ENCODE measurements around the gene OGG1.

OGG1 gene

GRCh38 chr3:9784965-9785364 lies 35.2 kb downstream of the OGG1 start:
- Mint-ChIP-seq H3K36me3 (ENCODE audit: low read depth) (peaks cover 71% of the 10 kb centered on the region), H3K27ac (peak overlapping the region in 1 of 3 experiments; percentile 64), H3K4me3 (no peak overlapping the region), H3K27me3 (ENCODE audit: low read depth) (no peaks in the 10 kb centered on the region), H3K4me1 (peaks cover 4% of the 10 kb centered on the region), H3K9me3 (no peaks in the 10 kb centered on the region)
- TF ChIP-seq CTCF (IDR thresholded peaks at IDR 0.05; ENCODE audit: unreplicated experiment in 3 of 3): no peak

GRCh38 chr3:9785602-9786001 lies 35.9 kb downstream of the OGG1 start:
- Mint-ChIP-seq H3K27me3 (ENCODE audit: low read depth) (no peaks in the 10 kb centered on the region), H3K4me3 (no peak overlapping the region), H3K27ac (peak overlapping the region; percentile 3 to 65 (median 64)), H3K36me3 (ENCODE audit: low read depth) (peaks cover 72% of the 10 kb centered on the region), H3K9me3 (no peaks in the 10 kb centered on the region), H3K4me1 (peaks cover 5% of the 10 kb centered on the region)
- no peak for TF ChIP-seq CTCF (IDR thresholded peaks at IDR 0.05; ENCODE audit: unreplicated experiment in 3 of 3)

- Mint-ChIP-seq H3K27me3 (ENCODE audit: low read depth) (no peaks in the 10 kb centered on the region), H3K4me3 (no peak overlapping the region), H3K36me3 (ENCODE audit: low read depth) (peaks cover 65% of the 10 kb centered on the region), H3K27ac (peak overlapping the region in 2 of 3 experiments; percentile 48 to 49), H3K4me1 (peaks cover 8% of the 10 kb centered on the region), H3K9me3 (no peaks in the 10 kb centered on the region)
- no peak for TF ChIP-seq CTCF (IDR thresholded peaks at IDR 0.05; ENCODE audit: unreplicated experiment in 3 of 3)
These were observed 36.5 kb downstream of the OGG1 start for GRCh38 chr3:9786209-9786739.

- Mint-ChIP-seq H3K27ac (peak overlapping the region in 2 of 3 experiments; percentile 3 to 48), H3K36me3 (ENCODE audit: low read depth) (peaks cover 62% of the 10 kb centered on the region), H3K4me3 (peak overlapping the region in 1 of 3 experiments; percentile 18), H3K4me1 (peaks cover 11% of the 10 kb centered on the region), H3K9me3 (no peaks in the 10 kb centered on the region), H3K27me3 (ENCODE audit: low read depth) (no peaks in the 10 kb centered on the region)
- peak in 2 of 3 experiments; percentile 10 to 25 for TF ChIP-seq CTCF (IDR thresholded peaks at IDR 0.05; ENCODE audit: unreplicated experiment in 3 of 3)
These were observed 37.3 kb downstream of the OGG1 start for GRCh38 chr3:9786825-9787669.

GRCh38 chr3:9787714-9788113 lies 38.0 kb downstream of the OGG1 start:
- Mint-ChIP-seq H3K27ac (peak overlapping the region; percentile 3 to 11 (median 6)), H3K9me3 (no peaks in the 10 kb centered on the region), H3K4me3 (peak overlapping the region; percentile 1 to 18 (median 7)), H3K36me3 (ENCODE audit: low read depth) (peaks cover 56% of the 10 kb centered on the region), H3K27me3 (ENCODE audit: low read depth) (no peaks in the 10 kb centered on the region), H3K4me1 (peaks cover 12% of the 10 kb centered on the region)
- no peak for TF ChIP-seq CTCF (IDR thresholded peaks at IDR 0.05; ENCODE audit: unreplicated experiment in 3 of 3)

All from nephron (organoid).